SK-N-SH (cell line): ENCODE results near the gene PERM1.

Experiments used
- YY1 ChIP-seq: IDR thresholded peaks from 2 replicates; pipeline ENCODE4 v1.4.0; 2012; ENCODE audit warnings: low read depth, mild to moderate bottlenecking
- TF ChIP-seq, protein P1 (sequence below): fragments of 200-600 bp; sonication (generic); IDR thresholded peaks from 2 replicates; pipeline ENCODE4 v1.6.1; 2017; ENCODE audit warnings: antibody characterized with exemption, mild to moderate bottlenecking, moderate library complexity

DNA sequence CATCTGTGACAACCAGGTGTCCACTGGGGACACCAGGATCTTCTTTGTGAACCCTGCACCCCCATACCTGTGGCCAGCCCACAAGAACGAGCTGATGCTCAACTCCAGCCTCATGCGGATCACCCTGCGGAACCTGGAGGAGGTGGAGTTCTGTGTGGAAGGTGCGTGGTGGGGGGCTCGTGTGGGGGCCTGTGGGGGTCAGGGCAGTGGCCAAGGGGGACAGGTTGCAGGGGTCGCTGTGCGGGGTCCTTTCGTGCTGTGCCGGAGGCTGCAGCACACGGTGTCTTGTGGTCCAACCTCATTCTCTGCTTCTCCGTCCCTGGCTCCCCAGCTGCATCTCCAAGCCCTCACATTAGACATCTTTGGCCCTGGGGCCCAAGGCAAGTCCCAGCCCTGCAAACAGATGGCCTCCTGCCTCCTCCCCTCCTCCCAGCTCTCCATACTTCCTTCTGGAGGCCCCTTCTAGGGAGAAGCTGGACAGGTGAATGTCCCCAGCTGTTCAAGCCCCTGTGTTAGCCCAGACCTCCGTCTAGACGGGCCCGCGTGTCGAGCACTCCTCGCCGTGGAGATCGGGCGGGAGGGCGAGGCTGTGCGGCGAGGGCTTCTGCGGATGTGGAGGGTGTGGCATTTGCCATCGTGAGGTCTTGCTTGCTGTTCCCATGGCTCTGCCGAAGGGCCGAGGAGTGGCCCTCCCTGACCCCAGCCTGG, 40.6 kb upstream of the PERM1 start:
- TF ChIP-seq, protein P1, sequence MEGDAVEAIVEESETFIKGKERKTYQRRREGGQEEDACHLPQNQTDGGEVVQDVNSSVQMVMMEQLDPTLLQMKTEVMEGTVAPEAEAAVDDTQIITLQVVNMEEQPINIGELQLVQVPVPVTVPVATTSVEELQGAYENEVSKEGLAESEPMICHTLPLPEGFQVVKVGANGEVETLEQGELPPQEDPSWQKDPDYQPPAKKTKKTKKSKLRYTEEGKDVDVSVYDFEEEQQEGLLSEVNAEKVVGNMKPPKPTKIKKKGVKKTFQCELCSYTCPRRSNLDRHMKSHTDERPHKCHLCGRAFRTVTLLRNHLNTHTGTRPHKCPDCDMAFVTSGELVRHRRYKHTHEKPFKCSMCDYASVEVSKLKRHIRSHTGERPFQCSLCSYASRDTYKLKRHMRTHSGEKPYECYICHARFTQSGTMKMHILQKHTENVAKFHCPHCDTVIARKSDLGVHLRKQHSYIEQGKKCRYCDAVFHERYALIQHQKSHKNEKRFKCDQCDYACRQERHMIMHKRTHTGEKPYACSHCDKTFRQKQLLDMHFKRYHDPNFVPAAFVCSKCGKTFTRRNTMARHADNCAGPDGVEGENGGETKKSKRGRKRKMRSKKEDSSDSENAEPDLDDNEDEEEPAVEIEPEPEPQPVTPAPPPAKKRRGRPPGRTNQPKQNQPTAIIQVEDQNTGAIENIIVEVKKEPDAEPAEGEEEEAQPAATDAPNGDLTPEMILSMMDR = no peak
- no peak for TF ChIP-seq YY1
